PC-9 (cell line): ENCODE results near the gene MGAT1. TPM values are rescaled to one million over a fixed set of nuclear protein-coding genes. Genes with fewer than 3 reads are reported as not detected.

Experiments used
- BruUV-seq: library from RNA; stranded (reverse); fragments of 400-500 nt; replicated peaks from 2 replicates; lab custom pipeline; 2021; lab: Mats Ljungman, UMichigan
- CTCF ChIA-PET: fragments of 300-600 bp; sonication (Branson Sonifier 250); formaldehyde crosslinking; loops from one replicate; lab custom pipeline; 2022; ENCODE audit warnings: antibody characterized with exemption; lab: Charles Lee
- POLR2A ChIA-PET: fragments of 300-600 bp; sonication (Branson Sonifier 250); formaldehyde crosslinking; loops from one replicate; lab custom pipeline; 2022; ENCODE audit warnings: antibody characterized with exemption; ENCODE audit not compliant: unreplicated experiment; lab: Charles Lee
- DNase-seq, 2 experiments: peaks; one replicate each; pipeline versions ENCODE4 v3.0.0 to v3.0.0-alpha.2; 2015 to 2022; ENCODE audit warnings: mixed read lengths in 1 of 2
- H2AFZ ChIP-seq: fragments of 200-600 bp; sonication (generic); 2 replicates; pipeline ENCODE4 v1.8.1; 2017; ENCODE audit warnings: antibody characterized with exemption
- H3F3A ChIP-seq: fragments of 200-600 bp; sonication (generic); 2 replicates; pipeline ENCODE4 v1.8.1; 2017; ENCODE audit warnings: antibody characterized with exemption, mild to moderate bottlenecking, low read depth; ENCODE audit not compliant: insufficient read depth
- H3K27ac ChIP-seq: fragments of 200-600 bp; sonication (generic); 2 replicates; pipeline ENCODE4 v1.6.1; 2016; ENCODE audit warnings: mixed run types
- H3K27me3 ChIP-seq: fragments of 200-600 bp; sonication (generic); 2 replicates; pipeline ENCODE4 v1.6.1; 2016; ENCODE audit warnings: low read depth, mixed run types; ENCODE audit not compliant: insufficient read depth
- H3K36me3 ChIP-seq: fragments of 200-600 bp; sonication (generic); 2 replicates; pipeline ENCODE4 v1.6.1; 2016; ENCODE audit warnings: low read depth, mixed run types
- H3K4me1 ChIP-seq: fragments of 200-600 bp; sonication (generic); replicated peaks from 2 replicates; pipeline ENCODE4 v1.6.1; 2016; ENCODE audit warnings: mixed run types; ENCODE audit not compliant: insufficient read depth
- H3K4me2 ChIP-seq: fragments of 200-600 bp; sonication (generic); 2 replicates; pipeline ENCODE4 v1.6.1; 2017; ENCODE audit warnings: mixed run types
- H3K4me3 ChIP-seq: fragments of 200-600 bp; sonication (generic); 2 replicates; pipeline ENCODE4 v1.6.1; 2016; ENCODE audit warnings: mixed run types
- H3K79me2 ChIP-seq: fragments of 200-600 bp; sonication (generic); 2 replicates; pipeline ENCODE4 v1.6.1; 2017; ENCODE audit warnings: low read depth, mixed run types
- H3K9me2 ChIP-seq: fragments of 200-600 bp; sonication (generic); 2 replicates; pipeline ENCODE4 v1.8.1; 2017; ENCODE audit warnings: mild to moderate bottlenecking; ENCODE audit not compliant: insufficient read depth
- H3K9me3 ChIP-seq: fragments of 200-600 bp; sonication (generic); 2 replicates; pipeline ENCODE4 v1.8.1; 2016; ENCODE audit warnings: low read depth; ENCODE audit not compliant: insufficient read depth
- H4K20me1 ChIP-seq: fragments of 200-600 bp; sonication (generic); 2 replicates; pipeline ENCODE4 v1.8.1; 2017; ENCODE audit not compliant: insufficient read depth
- EZH2 ChIP-seq: fragments of 200-600 bp; sonication (generic); IDR thresholded peaks from 2 replicates; pipeline ENCODE4 v1.8.0; 2017; ENCODE audit warnings: antibody characterized with exemption, low read depth
- intact Hi-C: fragments of 100-400 bp; cut with micrococcal nuclease; formaldehyde crosslinking; loops from one replicate; pipeline ENCODE4 v1.10.0; 2022; ENCODE audit not compliant: unreplicated experiment
- total RNA-seq: library from RNA; stranded (reverse); gene quantifications from 2 replicates; pipeline ENCODE4 v1.2.3, GENCODE V29; 2021
- TF ChIP-seq, protein P1 (sequence below): fragments of 200-600 bp; sonication (generic); conservative IDR thresholded peaks from 2 replicates; pipeline ENCODE4 v1.6.1; 2017; ENCODE audit warnings: mixed run types, antibody characterized with exemption, mild to moderate bottlenecking, moderate library complexity

Gene MGAT1
- total RNA-seq, 1 experiment from 2014 or later: 103 TPM

DNA sequence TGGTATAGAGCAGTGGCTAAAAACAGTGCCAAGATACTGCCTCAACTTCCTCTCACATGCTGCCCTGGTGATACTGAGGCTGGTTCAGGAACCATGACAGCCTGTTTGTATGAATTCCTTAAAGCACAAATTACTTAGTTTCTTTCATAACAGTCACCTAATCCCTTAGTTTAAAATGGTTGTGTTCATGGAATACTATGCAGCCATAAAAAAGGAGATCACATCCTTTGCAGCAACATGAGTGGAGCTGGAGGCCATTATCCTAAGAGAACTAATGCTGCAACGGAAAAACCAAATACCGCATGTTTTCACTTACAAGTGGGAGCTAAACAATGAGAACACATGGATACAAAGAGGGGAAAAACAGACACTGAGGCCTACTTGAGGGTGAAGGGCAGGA lies 36.6 kb upstream of the MGAT1 start:
- TF ChIP-seq EZH2: no peak
- TF ChIP-seq, protein P1, sequence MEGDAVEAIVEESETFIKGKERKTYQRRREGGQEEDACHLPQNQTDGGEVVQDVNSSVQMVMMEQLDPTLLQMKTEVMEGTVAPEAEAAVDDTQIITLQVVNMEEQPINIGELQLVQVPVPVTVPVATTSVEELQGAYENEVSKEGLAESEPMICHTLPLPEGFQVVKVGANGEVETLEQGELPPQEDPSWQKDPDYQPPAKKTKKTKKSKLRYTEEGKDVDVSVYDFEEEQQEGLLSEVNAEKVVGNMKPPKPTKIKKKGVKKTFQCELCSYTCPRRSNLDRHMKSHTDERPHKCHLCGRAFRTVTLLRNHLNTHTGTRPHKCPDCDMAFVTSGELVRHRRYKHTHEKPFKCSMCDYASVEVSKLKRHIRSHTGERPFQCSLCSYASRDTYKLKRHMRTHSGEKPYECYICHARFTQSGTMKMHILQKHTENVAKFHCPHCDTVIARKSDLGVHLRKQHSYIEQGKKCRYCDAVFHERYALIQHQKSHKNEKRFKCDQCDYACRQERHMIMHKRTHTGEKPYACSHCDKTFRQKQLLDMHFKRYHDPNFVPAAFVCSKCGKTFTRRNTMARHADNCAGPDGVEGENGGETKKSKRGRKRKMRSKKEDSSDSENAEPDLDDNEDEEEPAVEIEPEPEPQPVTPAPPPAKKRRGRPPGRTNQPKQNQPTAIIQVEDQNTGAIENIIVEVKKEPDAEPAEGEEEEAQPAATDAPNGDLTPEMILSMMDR: no peak
- DNase-seq: no peak

DNA sequence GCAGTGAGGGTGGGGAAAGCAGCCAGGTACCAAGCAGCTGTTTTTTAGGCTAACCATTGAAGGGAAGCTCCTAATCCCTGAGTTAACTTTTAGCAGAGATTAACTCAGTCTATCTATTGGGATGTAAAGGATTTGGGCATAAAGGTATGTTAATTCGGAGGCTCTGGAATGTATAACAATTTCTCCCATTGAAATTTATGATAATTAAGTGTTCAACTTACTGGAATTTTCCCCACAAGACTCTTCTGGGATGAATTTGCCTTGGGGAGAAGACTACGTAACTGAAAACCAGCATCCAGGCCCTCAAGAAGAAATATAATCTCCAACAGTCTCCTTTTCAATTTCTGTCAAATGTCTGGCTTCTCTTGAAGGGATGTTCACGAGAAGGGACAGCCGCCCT lies 34.9 kb upstream of the MGAT1 start:
- BruUV-seq: no TSS peak
- Histone ChIP-seq H3K36me3 (no peaks in the 10 kb centered on the region), H3K79me2 (no peaks in the 10 kb centered on the region), H3K4me1 (no peaks in the 10 kb centered on the region), H3K4me3 (no peak overlapping the region), H3F3A (peaks cover 9% of the 10 kb centered on the region), H3K27ac (no peak overlapping the region), H4K20me1 (no peaks in the 10 kb centered on the region), H3K9me3 (no peaks in the 10 kb centered on the region), H2AFZ (no peak overlapping the region), H3K4me2 (no peak overlapping the region), H3K27me3 (no peaks in the 10 kb centered on the region), H3K9me2 (no peaks in the 10 kb centered on the region; the same call in 1 of the 2 replicates)
- DNase-seq: no peak
- no peak for TF ChIP-seq EZH2
- TF ChIP-seq, protein P1: no peak
- CTCF ChIA-PET: no interaction called here
- intact Hi-C loops: no loop called here
- POLR2A ChIA-PET: interaction anchor here (0.6 kb wide), 2 partner anchors 10 to 297 kb away, joined by 3 to 7 read pairs; no protein-coding TSS in a partner anchor

More for the DNA sequence above, 36.6 kb upstream of the MGAT1 start:
- no TSS peak for BruUV-seq
- POLR2A ChIA-PET: no interaction called here
- peaks cover 10% of the 10 kb centered on the region for H3F3A ChIP-seq
- H3K4me3 ChIP-seq: no peak overlapping the region
- no peak overlapping the region for H2AFZ ChIP-seq
- CTCF ChIA-PET: no interaction called here
- H4K20me1 ChIP-seq: no peaks in the 10 kb centered on the region
- H3K9me2 ChIP-seq: no peaks in the 10 kb centered on the region; the same call in 1 of the 2 replicates
- no peaks in the 10 kb centered on the region for H3K9me3 ChIP-seq
- intact Hi-C loops: no loop called here
- no peaks in the 10 kb centered on the region for H3K4me1 ChIP-seq
- no peaks in the 10 kb centered on the region for H3K27me3 ChIP-seq
- H3K4me2 ChIP-seq: no peak overlapping the region
- H3K79me2 ChIP-seq: no peaks in the 10 kb centered on the region
- H3K36me3 ChIP-seq: no peaks in the 10 kb centered on the region
- H3K27ac ChIP-seq: no peak overlapping the region

DNA sequence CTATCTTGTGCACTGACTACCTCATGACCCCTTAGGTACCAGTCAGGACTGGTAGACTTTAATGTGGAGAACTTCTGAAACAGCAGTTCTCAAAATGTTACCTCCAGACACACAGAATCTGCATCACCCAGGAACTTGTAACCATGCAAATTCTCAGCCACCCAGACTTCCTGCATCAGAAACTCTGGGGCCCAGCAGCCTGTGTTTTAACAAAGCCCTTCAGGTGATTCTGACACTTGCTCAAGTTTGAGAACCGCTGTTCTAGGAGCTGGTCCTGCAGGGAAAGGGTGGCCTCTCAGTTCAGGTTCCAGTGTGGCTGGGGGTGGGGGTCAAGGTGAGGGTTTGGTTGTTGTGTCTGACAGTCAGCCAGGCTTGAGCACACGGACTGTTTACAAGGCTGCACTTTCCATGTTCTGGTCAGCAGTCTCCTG lies 30.0 kb upstream of the MGAT1 start:
- Histone ChIP-seq H3K79me2 (peaks cover 11% of the 10 kb centered on the region), H3F3A (peaks cover 10% of the 10 kb centered on the region; the same call in 1 of the 2 replicates), H3K9me3 (peaks cover 10% of the 10 kb centered on the region), H3K4me2 (peak overlapping the region; percentile 90), H4K20me1 (no peaks in the 10 kb centered on the region), H2AFZ (no peak overlapping the region), H3K4me1 (peaks cover 23% of the 10 kb centered on the region), H3K27ac (no peak overlapping the region), H3K4me3 (peak overlapping the region; percentile 72; the same call in 1 of the 2 replicates), H3K36me3 (peaks cover 7% of the 10 kb centered on the region; the same call in 1 of the 2 replicates), H3K9me2 (no peaks in the 10 kb centered on the region), H3K27me3 (no peaks in the 10 kb centered on the region)
- TF ChIP-seq EZH2: no peak
- TF ChIP-seq, protein P1: no peak
- BruUV-seq: TSS peak; percentile 42
- DNase-seq: no peak
- intact Hi-C loops: no loop called here
- CTCF ChIA-PET: no interaction called here
- POLR2A ChIA-PET: no interaction called here
